ENCODE data around the gene SARDH. TPM values are rescaled to one million over a fixed set of nuclear protein-coding genes. Genes with fewer than 3 reads are reported as not detected.

The SARDH gene
- total RNA-seq, 2 donors from 2014 or later: 8.4 to 11.2 TPM

DNA sequence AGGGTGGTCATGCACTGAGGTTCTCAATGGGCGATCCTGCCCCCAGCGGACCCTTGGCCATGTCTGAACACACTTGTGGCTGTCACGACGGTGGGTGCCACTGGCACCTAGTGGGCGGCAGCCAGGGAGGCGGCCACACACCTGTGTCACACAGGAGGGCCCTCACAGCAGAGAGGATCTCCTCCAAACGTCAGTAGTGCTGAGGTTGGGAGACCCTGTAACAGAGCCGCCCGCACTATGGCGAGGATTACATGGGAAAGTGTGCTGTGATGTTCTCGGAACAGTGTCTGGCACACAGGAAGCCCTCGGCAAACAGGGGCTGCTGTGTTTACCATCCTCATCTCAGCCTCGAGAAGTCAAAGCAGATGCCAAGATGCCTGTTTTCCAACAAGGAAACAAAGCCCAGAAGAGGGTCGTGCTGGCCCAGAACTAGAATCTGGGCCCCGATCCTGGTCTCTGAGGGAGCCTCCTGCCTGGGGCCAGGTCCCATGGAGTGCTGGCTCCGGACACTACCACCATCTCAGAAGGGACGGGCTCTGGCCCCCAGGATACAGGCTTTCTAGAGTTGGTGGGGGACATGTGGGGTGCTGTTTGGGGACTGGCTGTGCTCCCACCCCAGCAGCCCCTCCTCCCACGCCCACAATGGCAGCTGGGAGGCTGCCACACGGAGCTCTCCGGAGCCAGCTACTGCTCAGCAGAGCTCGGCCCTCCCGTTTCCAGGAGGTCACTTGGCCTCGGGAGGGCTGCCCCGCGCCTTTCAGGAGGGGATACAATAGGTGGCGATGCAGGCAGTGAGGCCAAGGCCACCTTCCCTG, 53.8 kb downstream of the SARDH start:
- no peaks in the 10 kb centered on the region for H3K36me3 Mint-ChIP-seq (ENCODE audit: low read depth)
- H3K27ac ChIP-seq (ENCODE audit: low read depth, low read length): no peak overlapping the region
- no peaks in the 10 kb centered on the region for H3K4me1 Mint-ChIP-seq
- no peaks in the 10 kb centered on the region for H3K9me3 Mint-ChIP-seq
- no peaks in the 10 kb centered on the region for H3K27me3 Mint-ChIP-seq (ENCODE audit: insufficient read depth)
- H3K4me3 ChIP-seq (ENCODE audit: low read length): no peak overlapping the region
- TF ChIP-seq, protein P1, sequence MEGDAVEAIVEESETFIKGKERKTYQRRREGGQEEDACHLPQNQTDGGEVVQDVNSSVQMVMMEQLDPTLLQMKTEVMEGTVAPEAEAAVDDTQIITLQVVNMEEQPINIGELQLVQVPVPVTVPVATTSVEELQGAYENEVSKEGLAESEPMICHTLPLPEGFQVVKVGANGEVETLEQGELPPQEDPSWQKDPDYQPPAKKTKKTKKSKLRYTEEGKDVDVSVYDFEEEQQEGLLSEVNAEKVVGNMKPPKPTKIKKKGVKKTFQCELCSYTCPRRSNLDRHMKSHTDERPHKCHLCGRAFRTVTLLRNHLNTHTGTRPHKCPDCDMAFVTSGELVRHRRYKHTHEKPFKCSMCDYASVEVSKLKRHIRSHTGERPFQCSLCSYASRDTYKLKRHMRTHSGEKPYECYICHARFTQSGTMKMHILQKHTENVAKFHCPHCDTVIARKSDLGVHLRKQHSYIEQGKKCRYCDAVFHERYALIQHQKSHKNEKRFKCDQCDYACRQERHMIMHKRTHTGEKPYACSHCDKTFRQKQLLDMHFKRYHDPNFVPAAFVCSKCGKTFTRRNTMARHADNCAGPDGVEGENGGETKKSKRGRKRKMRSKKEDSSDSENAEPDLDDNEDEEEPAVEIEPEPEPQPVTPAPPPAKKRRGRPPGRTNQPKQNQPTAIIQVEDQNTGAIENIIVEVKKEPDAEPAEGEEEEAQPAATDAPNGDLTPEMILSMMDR (conservative IDR thresholded peaks at IDR 0.05): no peak
- H3K27me3 ChIP-seq (ENCODE audit: control insufficient read depth, insufficient read depth, low read length, poor library complexity, severe bottlenecking): no peaks in the 10 kb centered on the region
- no peaks in the 10 kb centered on the region for H3K36me3 ChIP-seq (ENCODE audit: control insufficient read depth, insufficient read depth, low read length)
- no peaks in the 10 kb centered on the region for H3K9me3 ChIP-seq (ENCODE audit: control insufficient read depth, low read length)
- H3K9ac ChIP-seq (ENCODE audit: extremely low read depth, low read length, poor library complexity, severe bottlenecking): no peak overlapping the region
- no peak overlapping the region for H3K27ac Mint-ChIP-seq
- peaks cover 1% of the 10 kb centered on the region for H3K4me1 ChIP-seq (ENCODE audit: control insufficient read depth, insufficient read depth, low read length)
- H3K4me3 Mint-ChIP-seq: no peak overlapping the region
- WGBS, 2 experiments (ENCODE audit: insufficient coverage in 1 of 2, insufficient read length in 1 of 2): 92 to 94% methylated on average over 21 to 26 of the region's 26 CpGs
- DNase-seq: no peak

DNA sequence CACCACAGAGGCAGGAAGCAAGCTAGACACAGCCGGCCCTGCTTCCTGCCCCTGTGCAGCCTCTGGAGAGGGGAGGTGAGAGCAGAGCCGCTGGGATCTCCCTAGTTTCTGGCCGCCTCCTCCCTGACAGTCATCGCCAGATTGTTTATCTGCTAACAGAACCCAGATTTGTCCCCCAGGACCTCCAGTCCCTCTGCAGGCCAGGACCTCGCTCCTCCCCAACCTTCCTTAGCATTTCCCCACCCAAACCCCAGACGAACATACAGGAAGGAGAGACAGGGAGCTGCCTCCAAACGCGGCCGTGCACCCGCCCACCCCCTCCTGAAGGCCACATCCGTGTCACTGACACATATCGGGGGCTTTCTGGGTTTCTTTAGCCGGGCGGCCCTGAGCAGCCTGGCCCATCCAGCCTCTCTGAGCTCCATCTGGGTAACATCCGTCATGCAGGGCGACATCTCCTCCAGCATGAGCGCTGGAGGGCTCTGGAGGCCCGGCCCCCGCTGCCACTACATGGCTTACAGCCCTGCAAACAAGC, 54.5 kb downstream of the SARDH start:
- TF ChIP-seq, protein P1 (conservative IDR thresholded peaks at IDR 0.05): no peak
- WGBS, 2 experiments (ENCODE audit: insufficient coverage in 1 of 2, insufficient read length in 1 of 2): 83 to 84% methylated on average over 12 to 19 of the region's 19 CpGs
- H3K27me3 ChIP-seq (ENCODE audit: control insufficient read depth, insufficient read depth, low read length, poor library complexity, severe bottlenecking): no peaks in the 10 kb centered on the region
- H3K36me3 ChIP-seq (ENCODE audit: control insufficient read depth, insufficient read depth, low read length): no peaks in the 10 kb centered on the region
- H3K27ac Mint-ChIP-seq: peak overlapping the region; percentile 61
- H3K9me3 ChIP-seq (ENCODE audit: control insufficient read depth, low read length): no peaks in the 10 kb centered on the region
- H3K4me3 ChIP-seq (ENCODE audit: low read length): no peak overlapping the region
- H3K9ac ChIP-seq (ENCODE audit: extremely low read depth, low read length, poor library complexity, severe bottlenecking): no peak overlapping the region
- DNase-seq: no peak
- H3K4me1 ChIP-seq (ENCODE audit: control insufficient read depth, insufficient read depth, low read length): peaks cover 3% of the 10 kb centered on the region
- no peaks in the 10 kb centered on the region for H3K36me3 Mint-ChIP-seq (ENCODE audit: low read depth)
- H3K4me1 Mint-ChIP-seq: no peaks in the 10 kb centered on the region
- no peak overlapping the region for H3K4me3 Mint-ChIP-seq
- no peak overlapping the region for H3K27ac ChIP-seq (ENCODE audit: low read depth, low read length)
- H3K27me3 Mint-ChIP-seq (ENCODE audit: insufficient read depth): no peaks in the 10 kb centered on the region
- no peaks in the 10 kb centered on the region for H3K9me3 Mint-ChIP-seq

GRCh38 chr9:133682818-133683585, 55.1 kb downstream of the SARDH start:
- Histone ChIP-seq H3K27me3 (ENCODE audit: control insufficient read depth, insufficient read depth, low read length, poor library complexity, severe bottlenecking) (no peaks in the 10 kb centered on the region), H3K36me3 (ENCODE audit: control insufficient read depth, insufficient read depth, low read length) (no peaks in the 10 kb centered on the region), H3K27ac (ENCODE audit: low read depth, low read length) (no peak overlapping the region), H3K4me1 (ENCODE audit: control insufficient read depth, insufficient read depth, low read length) (peaks cover 3% of the 10 kb centered on the region), H3K4me3 (ENCODE audit: low read length) (no peak overlapping the region), H3K9ac (ENCODE audit: extremely low read depth, low read length, poor library complexity, severe bottlenecking) (no peak overlapping the region), H3K9me3 (ENCODE audit: control insufficient read depth, low read length) (no peaks in the 10 kb centered on the region)
- 88 to 93% methylated on average over 12 to 20 of the region's 20 CpGs for WGBS, 2 experiments (ENCODE audit: insufficient coverage in 1 of 2, insufficient read length in 1 of 2)
- no peaks in the 10 kb centered on the region for H3K36me3 Mint-ChIP-seq (ENCODE audit: low read depth)
- TF ChIP-seq, protein P1 (conservative IDR thresholded peaks at IDR 0.05): no peak
- no peaks in the 10 kb centered on the region for H3K4me1 Mint-ChIP-seq
- no peak for DNase-seq
- no peaks in the 10 kb centered on the region for H3K9me3 Mint-ChIP-seq
- H3K4me3 Mint-ChIP-seq: no peak overlapping the region
- no peak overlapping the region for H3K27ac Mint-ChIP-seq
- no peaks in the 10 kb centered on the region for H3K27me3 Mint-ChIP-seq (ENCODE audit: insufficient read depth)

Data from endodermal cell (in vitro differentiated cells).